Rectal smooth muscle tissue (tissue), 1 donor: Measurements from ENCODE around the gene UGT1A3.

Experiments
- H3K27ac ChIP-seq: one replicate; pipeline ENCODE4 v1.7.0; 2013; ENCODE audit warnings: low read depth, low read length, inconsistent platforms
- H3K27me3 ChIP-seq: one replicate; pipeline ENCODE4 v1.7.0; 2013; ENCODE audit warnings: low read length; ENCODE audit not compliant: control insufficient read depth, insufficient read depth
- H3K36me3 ChIP-seq: one replicate; pipeline ENCODE4 v1.7.0; 2013; ENCODE audit warnings: low read length; ENCODE audit not compliant: control insufficient read depth, insufficient read depth
- H3K4me1 ChIP-seq: one replicate; pipeline ENCODE4 v1.7.0; 2013; ENCODE audit warnings: low read length; ENCODE audit not compliant: control insufficient read depth, insufficient read depth
- H3K4me3 ChIP-seq: one replicate; pipeline ENCODE4 v1.7.0; 2013; ENCODE audit warnings: low read length
- H3K9ac ChIP-seq: one replicate; pipeline ENCODE4 v1.7.0; 2013; ENCODE audit warnings: low read length

The UGT1A3 gene

DNA sequence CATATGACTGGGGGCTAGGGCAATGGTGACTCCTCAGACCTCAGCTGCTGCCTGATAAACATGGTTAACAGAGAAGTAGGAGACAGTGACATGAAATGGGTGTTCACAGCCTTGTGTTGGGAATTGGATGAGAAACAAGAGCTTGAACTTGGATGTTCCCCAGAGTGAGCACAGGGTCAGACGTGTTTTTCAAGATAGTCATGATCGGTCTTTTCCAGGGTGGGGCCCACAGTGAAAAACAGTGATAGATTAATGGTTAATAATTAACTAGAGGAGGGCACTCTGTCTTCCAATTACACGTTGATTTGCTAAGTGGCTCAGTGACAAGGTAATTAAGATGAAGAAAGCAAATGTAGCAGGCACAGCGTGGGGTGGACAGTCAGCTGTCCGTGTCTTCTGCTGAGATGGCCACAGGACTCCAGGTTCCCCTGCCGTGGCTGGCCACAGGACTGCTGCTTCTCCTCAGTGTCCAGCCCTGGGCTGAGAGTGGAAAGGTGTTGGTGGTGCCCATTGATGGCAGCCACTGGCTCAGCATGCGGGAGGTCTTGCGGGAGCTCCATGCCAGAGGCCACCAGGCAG, at the start of gene UGT1A3:
UGT1A3 (plus strand) TSS at position 320 of the 579 bp plus-strand sequence; CDS start at position 405, 85 bp downstream.
- no peaks in the 10 kb centered on the region for H3K4me1 ChIP-seq
- H3K9ac ChIP-seq = no peak within 1 kb of the TSS
- no peaks in the 10 kb centered on the region for H3K27me3 ChIP-seq
- H3K27ac ChIP-seq = no peak within 1 kb of the TSS
- H3K4me3 ChIP-seq = no peak within 1 kb of the TSS
- no peaks in the 10 kb centered on the region for H3K36me3 ChIP-seq

DNA sequence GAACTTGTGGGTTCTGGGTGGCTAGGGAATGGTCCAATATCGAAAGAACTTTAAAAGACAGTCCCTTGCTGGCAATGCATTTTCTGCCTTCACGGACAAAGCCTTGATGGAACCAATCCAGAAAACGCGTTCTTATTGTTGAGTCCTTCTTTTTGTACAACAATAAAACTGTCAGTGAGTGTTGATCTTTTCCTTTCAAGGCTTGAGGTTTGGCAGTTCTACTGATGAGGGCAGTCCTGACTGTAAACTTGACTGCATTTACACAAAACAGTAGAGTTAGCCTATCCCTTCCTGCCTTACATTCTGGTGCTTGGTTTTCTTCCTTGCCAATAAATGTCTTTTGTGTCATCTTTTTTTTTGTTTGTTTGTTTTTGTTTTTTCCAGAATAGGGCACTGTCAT, 49.6 kb upstream of the UGT1A3 start:
- H3K4me1 ChIP-seq = no peaks in the 10 kb centered on the region
- no peaks in the 10 kb centered on the region for H3K36me3 ChIP-seq

DNA sequence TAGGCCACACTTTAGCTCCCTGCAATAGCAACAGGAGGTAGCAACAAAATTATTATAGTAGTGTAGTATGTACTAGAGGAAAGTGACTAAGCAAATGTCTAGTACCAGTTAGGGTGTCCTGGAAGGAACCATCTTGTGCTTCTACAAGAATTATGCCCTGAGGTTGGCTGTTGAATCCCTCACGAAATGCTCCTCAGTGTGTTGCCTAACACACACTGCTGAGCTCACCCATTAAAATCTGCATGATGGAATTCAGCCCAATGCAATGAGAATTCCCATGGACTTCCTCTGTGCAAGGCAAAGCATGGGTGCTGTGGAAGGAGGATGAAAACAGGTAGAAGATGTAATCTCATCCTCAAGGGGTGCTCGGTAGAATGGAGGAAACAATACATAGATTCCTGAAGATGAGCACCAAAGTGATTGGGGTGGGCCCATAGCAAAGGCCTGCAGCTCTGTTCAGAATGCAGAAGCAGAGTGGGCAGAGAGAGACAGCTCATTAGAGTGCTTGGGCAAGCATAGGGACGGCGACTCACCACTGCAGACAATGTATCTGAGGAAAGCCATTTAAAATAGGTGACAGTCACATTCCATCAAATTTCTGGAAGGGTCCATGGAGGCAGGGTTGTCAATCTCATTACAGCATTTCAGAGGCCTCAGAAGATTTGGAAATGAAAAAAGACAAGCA, 48.3 kb upstream of the UGT1A3 start:
- Histone ChIP-seq H3K4me1 (no peaks in the 10 kb centered on the region), H3K36me3 (no peaks in the 10 kb centered on the region), H3K27ac (no peak overlapping the region), H3K9ac (no peak overlapping the region), H3K4me3 (no peak overlapping the region), H3K27me3 (no peaks in the 10 kb centered on the region)

More for the DNA sequence above, 49.6 kb upstream of the UGT1A3 start:
- Histone ChIP-seq H3K27me3 (no peaks in the 10 kb centered on the region), H3K9ac (no peak overlapping the region), H3K27ac (no peak overlapping the region), H3K4me3 (no peak overlapping the region)

DNA sequence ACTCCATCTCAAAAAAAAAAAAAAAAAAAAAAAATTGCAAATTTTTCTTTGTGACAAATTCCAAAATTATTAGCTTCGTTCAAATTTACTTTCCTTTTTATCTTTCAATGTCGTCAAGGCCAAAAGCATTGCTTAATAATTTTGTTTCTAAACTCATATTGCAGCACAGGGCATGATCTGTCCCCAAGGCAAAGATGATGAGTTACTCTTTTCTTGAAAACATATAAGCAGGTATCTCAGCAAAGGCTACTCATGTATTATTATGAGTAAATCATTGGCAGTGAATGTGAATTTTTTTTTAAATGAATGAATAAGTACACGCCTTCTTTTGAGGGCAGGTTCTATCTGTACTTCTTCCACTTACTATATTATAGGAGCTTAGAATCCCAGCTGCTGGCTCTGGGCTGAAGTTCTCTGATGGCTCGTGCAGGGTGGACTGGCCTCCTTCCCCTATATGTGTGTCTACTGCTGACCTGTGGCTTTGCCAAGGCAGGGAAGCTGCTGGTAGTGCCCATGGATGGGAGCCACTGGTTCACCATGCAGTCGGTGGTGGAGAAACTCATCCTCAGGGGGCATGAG, 47.2 kb upstream of the UGT1A3 start, which contains the start of gene UGT1A7:
UGT1A7 (plus strand) TSS at position 381 of the 579 bp plus-strand sequence; CDS start at position 418, 37 bp downstream.
- Histone ChIP-seq H3K4me3 (no peak within 1 kb of the TSS), H3K27me3 (no peaks in the 10 kb centered on the region), H3K9ac (no peak within 1 kb of the TSS), H3K4me1 (no peaks in the 10 kb centered on the region), H3K36me3 (no peaks in the 10 kb centered on the region), H3K27ac (no peak within 1 kb of the TSS)

DNA sequence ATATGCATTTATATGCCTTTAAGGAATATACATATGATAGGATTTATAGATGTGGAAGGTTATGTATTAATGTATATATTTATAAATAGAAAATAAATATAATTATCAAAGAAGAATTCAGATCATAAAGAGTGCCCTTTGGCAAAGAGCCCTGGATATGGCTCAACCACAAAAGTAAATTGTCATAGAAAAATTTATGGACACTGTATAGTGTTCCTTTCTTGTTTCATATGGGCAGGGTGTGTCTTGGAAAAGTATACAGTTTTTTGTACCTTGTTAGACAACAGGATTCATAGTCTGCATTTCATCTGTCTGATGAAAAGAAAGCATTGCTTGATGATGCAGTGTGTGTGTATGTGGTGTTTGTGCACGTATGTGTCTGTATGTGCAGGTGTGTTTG, 44.2 kb upstream of the UGT1A3 start:
- Histone ChIP-seq H3K4me1 (no peaks in the 10 kb centered on the region), H3K27ac (no peak overlapping the region), H3K4me3 (no peak overlapping the region), H3K9ac (no peak overlapping the region), H3K36me3 (no peaks in the 10 kb centered on the region), H3K27me3 (no peaks in the 10 kb centered on the region)

DNA sequence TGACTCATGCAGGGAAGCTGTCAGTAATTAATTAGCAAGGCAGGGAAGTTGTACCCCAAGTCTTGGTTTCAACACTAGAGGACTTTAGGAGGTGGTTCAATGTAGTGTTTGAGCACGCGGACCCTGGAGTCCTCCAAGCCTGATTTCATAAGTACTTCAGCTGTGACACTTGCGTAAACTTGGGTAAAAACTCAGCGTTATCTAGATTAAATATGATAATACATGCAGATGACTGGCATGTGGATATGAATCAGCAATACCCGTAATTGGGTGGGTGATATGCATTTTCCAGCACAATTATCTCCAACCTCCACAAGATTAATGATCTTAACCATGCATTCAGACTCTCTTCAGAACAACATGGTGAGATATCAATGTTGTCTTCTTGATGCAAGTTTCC, 41.9 kb upstream of the UGT1A3 start:
- Histone ChIP-seq H3K27ac (no peak overlapping the region), H3K36me3 (no peaks in the 10 kb centered on the region), H3K27me3 (no peaks in the 10 kb centered on the region), H3K9ac (no peak overlapping the region), H3K4me1 (no peaks in the 10 kb centered on the region), H3K4me3 (no peak overlapping the region)

DNA sequence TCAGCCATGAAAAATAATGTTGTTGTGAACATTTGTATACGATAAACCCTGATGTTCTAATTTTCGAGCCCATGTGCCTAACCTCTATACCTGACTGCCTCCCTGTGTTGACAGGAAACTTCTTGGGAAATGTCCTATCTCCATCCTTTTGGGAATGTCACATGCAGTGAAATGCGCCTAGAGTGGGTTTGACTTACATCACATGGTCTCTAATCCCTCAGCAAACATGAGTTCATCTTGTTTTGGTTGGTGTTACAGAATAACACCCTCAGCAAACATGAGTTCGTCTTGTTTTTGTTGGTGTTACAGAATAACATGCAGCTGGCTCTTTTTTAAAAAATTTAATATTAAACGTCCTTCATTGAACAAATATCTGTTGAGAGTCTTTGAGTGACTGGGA, 40.5 kb upstream of the UGT1A3 start:
- Histone ChIP-seq H3K9ac (no peak overlapping the region), H3K27ac (no peak overlapping the region), H3K27me3 (no peaks in the 10 kb centered on the region), H3K4me3 (no peak overlapping the region), H3K36me3 (no peaks in the 10 kb centered on the region), H3K4me1 (no peaks in the 10 kb centered on the region)

DNA sequence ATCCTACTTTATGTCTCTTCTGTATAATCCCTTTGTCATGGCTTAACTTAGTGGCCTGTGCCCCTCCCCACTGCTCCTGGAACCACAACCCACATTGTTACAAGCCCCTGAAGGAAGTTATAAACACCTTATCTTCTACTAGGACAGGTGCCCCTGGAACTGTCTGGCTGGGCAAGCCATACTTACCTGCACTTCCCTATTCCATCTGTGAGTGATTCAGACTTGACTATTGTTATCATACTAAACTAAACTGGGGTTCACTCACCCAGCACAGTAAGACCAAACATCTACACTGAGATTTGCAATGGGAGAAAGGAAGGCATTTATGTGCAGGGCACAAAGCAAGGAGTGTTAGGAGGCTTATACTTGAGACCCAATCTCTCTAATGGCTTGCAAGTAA, 39.8 kb upstream of the UGT1A3 start:
- Histone ChIP-seq H3K27ac (no peak overlapping the region), H3K27me3 (no peaks in the 10 kb centered on the region), H3K9ac (no peak overlapping the region), H3K4me1 (no peaks in the 10 kb centered on the region), H3K4me3 (no peak overlapping the region), H3K36me3 (no peaks in the 10 kb centered on the region)

DNA sequence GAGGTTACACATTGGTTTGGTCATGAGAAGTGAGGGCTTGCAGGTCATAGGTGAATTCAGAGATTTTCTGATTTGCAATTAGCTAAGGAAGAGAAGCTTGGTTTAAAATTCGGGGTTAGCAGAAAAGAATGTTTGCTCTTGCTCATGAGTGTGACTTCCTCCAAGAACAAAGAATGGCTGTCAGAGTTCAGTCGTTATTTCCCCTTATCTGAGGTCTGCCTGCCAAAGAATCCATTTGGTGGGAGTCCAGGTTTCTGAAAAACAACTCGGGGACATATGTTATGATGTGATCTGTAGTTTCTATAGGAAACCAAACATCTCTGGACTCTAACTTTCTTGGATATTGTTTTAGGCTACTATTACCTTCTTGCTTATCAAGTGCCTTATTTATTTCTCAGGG, 39.3 kb upstream of the UGT1A3 start:
- no peak overlapping the region for H3K9ac ChIP-seq
- H3K27me3 ChIP-seq = no peaks in the 10 kb centered on the region
- no peaks in the 10 kb centered on the region for H3K36me3 ChIP-seq
- H3K4me3 ChIP-seq = no peak overlapping the region
- no peaks in the 10 kb centered on the region for H3K4me1 ChIP-seq
- H3K27ac ChIP-seq = no peak overlapping the region

DNA sequence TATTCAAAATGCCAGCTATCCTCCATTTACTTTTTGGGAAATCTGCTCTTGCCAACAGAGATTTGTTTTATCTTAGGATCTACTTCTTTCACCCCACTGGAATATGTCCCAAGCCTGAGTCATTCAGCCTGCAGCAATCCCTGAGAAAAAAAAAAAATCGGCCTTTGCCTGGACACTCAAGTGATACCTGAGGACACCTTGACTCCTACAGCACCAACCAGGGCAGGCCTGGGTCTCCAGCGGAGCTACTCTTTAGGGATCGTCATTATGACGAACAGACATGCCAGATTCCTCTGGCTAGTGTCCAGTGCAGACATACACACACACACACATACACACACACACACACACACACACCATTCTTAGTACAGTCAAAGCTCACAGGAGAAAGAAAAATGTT, 38.4 kb upstream of the UGT1A3 start:
- Histone ChIP-seq H3K9ac (no peak overlapping the region), H3K4me1 (no peaks in the 10 kb centered on the region), H3K4me3 (no peak overlapping the region), H3K27ac (no peak overlapping the region), H3K27me3 (no peaks in the 10 kb centered on the region), H3K36me3 (no peaks in the 10 kb centered on the region)

DNA sequence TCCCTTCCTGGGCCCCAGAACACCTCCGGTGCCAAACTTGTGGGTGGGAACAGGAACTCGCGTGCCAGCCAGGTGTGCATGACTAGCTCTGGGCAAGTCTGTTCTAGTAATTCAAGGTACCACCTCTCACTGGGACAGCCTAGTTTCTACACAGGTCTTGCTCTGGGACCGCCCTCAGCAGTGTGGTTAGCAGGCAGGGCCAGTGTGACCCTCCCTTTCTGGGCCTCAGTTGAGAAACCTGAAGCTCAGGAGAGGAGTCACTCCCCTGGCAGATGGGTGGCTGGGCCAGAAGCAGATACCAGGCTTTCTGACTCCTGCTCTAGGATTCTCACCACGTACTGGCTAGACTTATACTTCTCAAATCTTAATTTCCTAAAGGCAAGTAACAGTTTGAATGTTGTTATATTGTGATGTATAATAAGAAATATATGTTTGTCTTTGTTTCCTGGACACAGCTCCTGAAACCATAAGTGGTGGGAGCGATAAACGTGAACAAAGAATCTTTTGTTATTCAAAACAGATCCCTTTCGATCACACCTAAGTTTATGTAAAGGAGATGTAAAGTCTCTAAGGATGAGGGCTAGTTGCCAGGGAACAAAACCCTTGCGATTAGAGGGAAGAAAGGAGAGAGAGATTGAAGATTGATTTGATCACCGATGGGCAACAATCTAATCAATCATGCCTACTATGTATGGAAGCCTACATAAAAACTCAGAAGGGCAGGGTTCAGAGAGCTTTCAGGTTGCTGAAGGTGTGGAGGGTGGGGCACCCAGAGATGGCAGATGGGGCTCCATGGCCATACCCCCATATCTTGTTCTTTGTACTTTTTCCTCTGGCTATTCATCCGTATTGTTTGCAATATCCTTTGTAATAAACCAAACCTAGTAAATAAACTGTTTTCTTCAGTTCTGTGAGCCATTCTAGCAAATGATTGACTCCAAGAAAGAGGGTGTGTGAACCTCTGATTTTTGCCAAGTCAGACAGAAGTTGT, 37.1 kb upstream of the UGT1A3 start:
- H3K4me1 ChIP-seq = no peaks in the 10 kb centered on the region
- no peaks in the 10 kb centered on the region for H3K36me3 ChIP-seq
- H3K27ac ChIP-seq = no peak overlapping the region
- H3K9ac ChIP-seq = no peak overlapping the region
- H3K27me3 ChIP-seq = no peaks in the 10 kb centered on the region
- no peak overlapping the region for H3K4me3 ChIP-seq

DNA sequence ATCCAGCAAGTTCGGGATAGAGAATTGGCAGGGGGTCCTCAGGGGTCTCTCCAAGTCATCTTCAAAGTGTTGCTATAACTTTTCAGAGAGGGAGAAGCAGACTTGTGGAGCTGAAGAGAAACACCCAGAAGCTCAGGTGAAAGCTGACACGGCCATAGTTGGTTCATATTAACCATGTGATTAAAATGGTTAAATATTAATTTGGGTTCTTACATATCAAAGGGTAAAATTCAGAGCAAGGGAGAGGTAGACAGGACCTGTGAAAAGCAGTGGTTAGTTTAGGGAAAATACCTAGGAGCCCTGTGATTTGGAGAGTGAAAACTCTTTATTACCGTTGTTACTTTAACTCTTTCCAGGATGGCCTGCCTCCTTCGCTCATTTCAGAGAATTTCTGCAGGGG, 36.2 kb upstream of the UGT1A3 start, which contains the start of gene UGT1A6:
UGT1A6 (plus strand) TSS at position 243 of the 400 bp plus-strand sequence; CDS start at position 358, 115 bp downstream.
- Histone ChIP-seq H3K4me1 (no peaks in the 10 kb centered on the region), H3K27ac (no peak within 1 kb of the TSS), H3K4me3 (no peak within 1 kb of the TSS), H3K27me3 (no peaks in the 10 kb centered on the region), H3K9ac (no peak within 1 kb of the TSS), H3K36me3 (no peaks in the 10 kb centered on the region)
